ENCODE measurements around the gene INPP5F. TPM values are rescaled to one million over a fixed set of nuclear protein-coding genes. Genes with fewer than 3 reads are reported as not detected.

INPP5F gene
- total and polyA plus RNA-seq, 4 experiments from 2014 or later: 3.6 to 10.9 (median 8.0) TPM

GRCh38 chr10:119723161-119723560 is 2.7 kb upstream of the INPP5F start:
- Histone ChIP-seq H3K27me3 (ENCODE audit: insufficient read depth, low read length) (no peaks in the 10 kb centered on the region), H3K36me3 (ENCODE audit: insufficient read depth, low read length) (no peaks in the 10 kb centered on the region), H3K27ac (ENCODE audit: low read depth, low read length) (no peak overlapping the region), H3K9me3 (ENCODE audit: control insufficient read depth in 1 of 2, low read length in 2 of 2) (no peaks in the 10 kb centered on the region), H3K4me3 (ENCODE audit: low read length in 2 of 2) (no peak overlapping the region), H3K4me1 (ENCODE audit: insufficient read depth, low read length) (peaks cover 26% of the 10 kb centered on the region)
- Mint-ChIP-seq H3K4me1 (peaks cover 21 to 28% (median 23%) of the 10 kb centered on the region in 4 donors), H3K27me3 (no peaks in the 10 kb centered on the region), H3K9me3 (peaks cover 0 to 5% (median 0%) of the 10 kb centered on the region in 8 donors), H3K4me3 (peak overlapping the region in 1 of 8 donors; percentile 10), H3K36me3 (peaks cover 0 to 2% of the 10 kb centered on the region in 2 donors), H3K27ac (no peak overlapping the region)
- CTCF ChIA-PET (ENCODE audit: partially characterized antibody): no interaction called here
- DNase-seq: no peak
- intact Hi-C loops (cut with micrococcal nuclease): no loop called here
- POLR2A ChIA-PET (ENCODE audit: partially characterized antibody): no interaction called here

GRCh38 chr10:119723624-119724023 is 2.2 kb upstream of the INPP5F start:
- no peak for DNase-seq
- no peak overlapping the region for H3K27ac ChIP-seq (ENCODE audit: low read depth, low read length)
- Mint-ChIP-seq H3K36me3 (peaks cover 0 to 2% of the 10 kb centered on the region in 2 donors), H3K9me3 (peaks cover 0 to 5% (median 0%) of the 10 kb centered on the region in 8 donors), H3K4me3 (peak overlapping the region in 3 of 8 donors; percentile 1 to 47 (median 10)), H3K4me1 (peaks cover 24 to 32% (median 27%) of the 10 kb centered on the region in 4 donors), H3K27ac (peak overlapping the region in 3 of 7 donors; percentile 2 to 69 (median 5)), H3K27me3 (no peaks in the 10 kb centered on the region)
- H3K4me3 ChIP-seq (ENCODE audit: low read length in 2 of 2): no peak overlapping the region
- ChIA-PET POLR2A (ENCODE audit: partially characterized antibody) (interaction anchor here (1.0 kb wide), 1 partner anchor 31 kb away, joined by 3 read pairs; no protein-coding TSS in a partner anchor), CTCF (ENCODE audit: partially characterized antibody) (interaction anchor here (1.3 kb wide), 1 partner anchor 37 kb away, joined by 3 read pairs; no protein-coding TSS in a partner anchor)
- no peaks in the 10 kb centered on the region for H3K9me3 ChIP-seq (ENCODE audit: control insufficient read depth in 1 of 2, low read length in 2 of 2)
- H3K27me3 ChIP-seq (ENCODE audit: insufficient read depth, low read length): no peaks in the 10 kb centered on the region
- intact Hi-C loops (cut with micrococcal nuclease): loop anchor here (2.0 kb wide), 3 partner anchors 181 to 545 kb away; partner anchors contain the start of genes GRK5, PRDX3 and RGS10
- peaks cover 30% of the 10 kb centered on the region for H3K4me1 ChIP-seq (ENCODE audit: insufficient read depth, low read length)
- H3K36me3 ChIP-seq (ENCODE audit: insufficient read depth, low read length): no peaks in the 10 kb centered on the region

- intact Hi-C loops (cut with micrococcal nuclease): loop anchor here (1.0 to 5.0 kb wide), 7 partner anchors 39 to 623 kb away; partner anchors contain the start of genes BAG3, DENND10, GRK5 and MCMBP
- Mint-ChIP-seq H3K9me3 (peaks cover 0 to 5% (median 0%) of the 10 kb centered on the region in 8 donors), H3K4me3 (peak overlapping the region; percentile 4 to 91 (median 78)), H3K4me1 (peaks cover 27 to 35% (median 31%) of the 10 kb centered on the region in 4 donors), H3K36me3 (peaks cover 0 to 2% of the 10 kb centered on the region in 2 donors), H3K27me3 (no peaks in the 10 kb centered on the region), H3K27ac (peak overlapping the region; percentile 2 to 91 (median 75))
- POLR2A ChIA-PET (ENCODE audit: partially characterized antibody): interaction anchor here (0.6 to 2.7 kb wide), 21 partner anchors 10 to 970 kb away, joined by 3 to 36 read pairs (median 4); partner anchors contain the start of genes BAG3, CACUL1, MCMBP and NANOS1
- peak overlapping the region; percentile 53 for H3K27ac ChIP-seq (ENCODE audit: low read depth, low read length)
- no peak for DNase-seq
- no peaks in the 10 kb centered on the region for H3K27me3 ChIP-seq (ENCODE audit: insufficient read depth, low read length)
- H3K4me1 ChIP-seq (ENCODE audit: insufficient read depth, low read length): peaks cover 34% of the 10 kb centered on the region
- no peaks in the 10 kb centered on the region for H3K36me3 ChIP-seq (ENCODE audit: insufficient read depth, low read length)
- CTCF ChIA-PET (ENCODE audit: partially characterized antibody): interaction anchor here (0.5 to 2.9 kb wide), 10 partner anchors 8 to 1718 kb away, joined by 3 to 13 read pairs (median 3); partner anchors contain the start of gene SEC23IP
- no peaks in the 10 kb centered on the region for H3K9me3 ChIP-seq (ENCODE audit: control insufficient read depth in 1 of 2, low read length in 2 of 2)
- H3K4me3 ChIP-seq (ENCODE audit: low read length in 2 of 2): peak overlapping the region; percentile 6 to 62
These were observed 995 bp upstream of the INPP5F start for GRCh38 chr10:119724593-119725516.

- Histone ChIP-seq H3K4me1 (ENCODE audit: insufficient read depth, low read length) (peaks cover 34% of the 10 kb centered on the region), H3K4me3 (ENCODE audit: low read length in 2 of 2) (peak overlapping the region; percentile 6 to 62), H3K36me3 (ENCODE audit: insufficient read depth, low read length) (no peaks in the 10 kb centered on the region), H3K27ac (ENCODE audit: low read depth, low read length) (peak overlapping the region; percentile 53), H3K9me3 (ENCODE audit: control insufficient read depth in 1 of 2, low read length in 2 of 2) (no peaks in the 10 kb centered on the region), H3K27me3 (ENCODE audit: insufficient read depth, low read length) (no peaks in the 10 kb centered on the region)
- CTCF ChIA-PET (ENCODE audit: partially characterized antibody): interaction anchor here (0.7 to 2.9 kb wide), 10 partner anchors 9 to 182 kb away, joined by 3 to 13 read pairs (median 4); partner anchors contain the start of gene SEC23IP
- no peak for DNase-seq
- peak overlapping the region; percentile 4 to 91 (median 78) for H3K4me3 Mint-ChIP-seq
- intact Hi-C loops (cut with micrococcal nuclease): loop anchor here (1.0 to 5.0 kb wide), 7 partner anchors 39 to 623 kb away; partner anchors contain the start of genes BAG3, DENND10, GRK5 and MCMBP
- H3K36me3 Mint-ChIP-seq: peaks cover 0 to 2% of the 10 kb centered on the region in 2 donors
- H3K27ac Mint-ChIP-seq: peak overlapping the region; percentile 2 to 91 (median 75)
- H3K4me1 Mint-ChIP-seq: peaks cover 27 to 37% (median 31%) of the 10 kb centered on the region in 4 donors
- peaks cover 0 to 5% (median 0%) of the 10 kb centered on the region in 8 donors for H3K9me3 Mint-ChIP-seq
- POLR2A ChIA-PET (ENCODE audit: partially characterized antibody): interaction anchor here (0.7 to 2.7 kb wide), 21 partner anchors 10 to 971 kb away, joined by 3 to 36 read pairs (median 4); partner anchors contain the start of genes BAG3, CACUL1, MCMBP and SEC23IP
- no peaks in the 10 kb centered on the region for H3K27me3 Mint-ChIP-seq
These were observed 378 bp upstream of the INPP5F start for GRCh38 chr10:119725517-119725827.

GRCh38 chr10:119726676-119727261 is 919 bp downstream of the INPP5F start:
- Histone ChIP-seq H3K9me3 (ENCODE audit: control insufficient read depth in 1 of 2, low read length in 2 of 2) (no peaks in the 10 kb centered on the region), H3K4me1 (ENCODE audit: insufficient read depth, low read length) (peaks cover 34% of the 10 kb centered on the region), H3K4me3 (ENCODE audit: low read length in 2 of 2) (peak overlapping the region; percentile 62 to 74), H3K27me3 (ENCODE audit: insufficient read depth, low read length) (no peaks in the 10 kb centered on the region), H3K36me3 (ENCODE audit: insufficient read depth, low read length) (no peaks in the 10 kb centered on the region), H3K27ac (ENCODE audit: low read depth, low read length) (peak overlapping the region; percentile 53)
- H3K4me1 Mint-ChIP-seq: peaks cover 27 to 37% (median 31%) of the 10 kb centered on the region in 4 donors
- POLR2A ChIA-PET (ENCODE audit: partially characterized antibody): interaction anchor here (0.9 to 2.7 kb wide), 16 partner anchors 8 to 520 kb away, joined by 3 to 36 read pairs (median 6); partner anchors contain the start of genes BAG3, MCMBP, SEC23IP and TIAL1
- no peak for DNase-seq
- peak overlapping the region; percentile 90 to 96 (median 92) for H3K4me3 Mint-ChIP-seq
- H3K9me3 Mint-ChIP-seq: no peaks in the 10 kb centered on the region
- H3K27me3 Mint-ChIP-seq: no peaks in the 10 kb centered on the region
- H3K27ac Mint-ChIP-seq: peak overlapping the region; percentile 74 to 92 (median 91)
- intact Hi-C loops (cut with micrococcal nuclease): loop anchor here (1.0 to 5.0 kb wide), 3 partner anchors 11 to 624 kb away; partner anchors contain the start of gene DENND10
- CTCF ChIA-PET (ENCODE audit: partially characterized antibody): interaction anchor here (0.9 to 2.9 kb wide), 8 partner anchors 11 to 183 kb away, joined by 3 to 13 read pairs (median 4); partner anchors contain the start of gene SEC23IP
- peaks cover 0 to 2% of the 10 kb centered on the region in 2 donors for H3K36me3 Mint-ChIP-seq

GRCh38 chr10:119728172-119728800 is 2.4 kb downstream of the INPP5F start:
- H3K9me3 Mint-ChIP-seq: no peaks in the 10 kb centered on the region
- Histone ChIP-seq H3K4me3 (ENCODE audit: low read length in 2 of 2) (no peak overlapping the region), H3K4me1 (ENCODE audit: insufficient read depth, low read length) (peaks cover 34% of the 10 kb centered on the region), H3K27me3 (ENCODE audit: insufficient read depth, low read length) (no peaks in the 10 kb centered on the region), H3K27ac (ENCODE audit: low read depth, low read length) (no peak overlapping the region), H3K9me3 (ENCODE audit: control insufficient read depth in 1 of 2, low read length in 2 of 2) (no peaks in the 10 kb centered on the region), H3K36me3 (ENCODE audit: insufficient read depth, low read length) (no peaks in the 10 kb centered on the region)
- ChIA-PET POLR2A (ENCODE audit: partially characterized antibody) (interaction anchor here (0.8 kb wide), 1 partner anchor 144 kb away, joined by 3 read pairs; the partner anchor contains the start of gene MCMBP), CTCF (ENCODE audit: partially characterized antibody) (interaction anchor here (0.7 to 2.9 kb wide), 3 partner anchors 9 to 132 kb away, joined by 3 to 8 read pairs (median 7); no protein-coding TSS in a partner anchor)
- DNase-seq: no peak
- H3K27ac Mint-ChIP-seq: peak overlapping the region in 6 of 7 donors; percentile 3 to 89 (median 58)
- peak overlapping the region in 4 of 8 donors; percentile 1 to 96 (median 68) for H3K4me3 Mint-ChIP-seq
- intact Hi-C loops (cut with micrococcal nuclease): loop anchor here (5.0 kb wide), 1 partner anchor 626 kb away; the partner anchor contains the start of gene DENND10
- H3K27me3 Mint-ChIP-seq: no peaks in the 10 kb centered on the region
- H3K36me3 Mint-ChIP-seq: peaks cover 0 to 2% of the 10 kb centered on the region in 2 donors
- peaks cover 28 to 41% (median 31%) of the 10 kb centered on the region in 4 donors for H3K4me1 Mint-ChIP-seq
